Ovary (tissue), 3 donors: ENCODE measurements around the gene SPINT2.

Source experiments
- CTCF ChIP-seq, 3 donors: fragments of 450-650 bp in 2 of 3; fragments of 200-600 bp in 1 of 3; IDR thresholded peaks; one replicate each; pipeline versions ENCODE4 v1.5.1 to v1.8.0; 2016 to 2022; ENCODE audit warnings: antibody characterized with exemption in 3 of 3, mild to moderate bottlenecking in 1 of 3
- EP300 ChIP-seq: sonication (generic); formaldehyde crosslinking; IDR thresholded peaks from one replicate; pipeline ENCODE4 v1.6.1; 2017; ENCODE audit warnings: antibody characterized with exemption
- POLR2A ChIP-seq: fragments of 450-650 bp; IDR thresholded peaks from one replicate; pipeline ENCODE4 v1.6.1; 2017; ENCODE audit warnings: antibody characterized with exemption, mild to moderate bottlenecking, moderate library complexity
- donor health status: DM: no; HTN: no; CAD: no.

- TF ChIP-seq CTCF (IDR thresholded peaks at IDR 0.05): no peak
- no peak for TF ChIP-seq POLR2A
- no peak for TF ChIP-seq EP300
These were observed 23.2 kb downstream of the SPINT2 start for GRCh38 chr19:38287604-38288003.
